ENCODE results near the gene ANGPTL1. TPM values are rescaled to one million over a fixed set of nuclear protein-coding genes. Genes with fewer than 3 reads are reported as not detected.

ANGPTL1 gene
- total and polyA plus RNA-seq, 4 donors, result 0.93 to 11.2 (median 4.1) TPM

DNA sequence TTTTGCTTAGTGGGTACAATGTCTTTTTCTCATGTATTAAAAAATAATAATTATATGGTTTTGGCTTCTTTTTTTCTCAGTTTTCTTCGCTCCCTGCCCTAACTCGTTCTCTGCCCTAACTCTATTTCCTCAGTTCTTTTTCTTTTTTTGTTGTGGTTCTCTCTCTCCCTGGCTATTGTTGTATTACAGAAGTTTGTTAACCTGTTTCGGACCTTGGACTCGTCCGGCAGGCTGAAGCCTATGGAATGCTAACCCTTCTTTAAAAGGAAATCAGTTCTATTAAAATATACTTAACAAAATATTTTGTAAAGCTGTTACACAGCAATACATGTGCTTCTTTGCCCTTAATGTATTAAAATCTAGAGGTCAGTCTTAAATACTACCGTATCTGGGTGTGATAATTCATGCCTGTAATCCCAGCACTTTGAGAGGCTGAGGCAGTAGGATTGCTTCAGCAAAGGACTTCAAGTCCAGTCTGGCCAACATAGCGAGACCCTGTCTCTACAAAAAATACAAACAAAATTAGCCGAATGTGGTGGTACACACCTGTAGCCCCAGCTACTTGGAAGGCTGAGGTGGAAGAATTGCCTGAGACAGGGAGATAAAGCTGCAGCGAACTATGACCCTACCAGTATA lies 64.1 kb downstream of the ANGPTL1 start:
- Histone ChIP-seq H3K27me3 (ENCODE audit: control insufficient read depth in 4 of 4, insufficient read depth in 4 of 4, low read length in 3 of 4) (no peaks in the 10 kb centered on the region), H3K9ac (ENCODE audit: low read depth in 1 of 2, low read length in 2 of 2) (no peak overlapping the region), H3K4me1 (ENCODE audit: control insufficient read depth in 4 of 4, insufficient read depth in 4 of 4, low read length in 3 of 4) (no peaks in the 10 kb centered on the region), H3K4me3 (ENCODE audit: low read depth in 1 of 3, low read length in 3 of 3) (no peak overlapping the region), H3K9me3 (ENCODE audit: control insufficient read depth in 4 of 4, low read length in 3 of 4) (no peaks in the 10 kb centered on the region), H3K36me3 (ENCODE audit: control insufficient read depth in 4 of 4, insufficient read depth in 3 of 4, low read depth in 1 of 4, low read length in 3 of 4) (peaks cover 0 to 9% (median 7%) of the 10 kb centered on the region in 4 donors), H3K27ac (ENCODE audit: low read depth in 1 of 2, low read length in 2 of 2) (no peak overlapping the region)
- DNase-seq (ENCODE audit: low spot score), result no peak
- no peak for TF ChIP-seq EGR1 (IDR thresholded peaks at IDR 0.05; ENCODE audit: low read depth in 2 of 2)
- TF ChIP-seq HNF4G (IDR thresholded peaks at IDR 0.05), result no peak
- no peak for TF ChIP-seq NR2F2 (IDR thresholded peaks at IDR 0.05)
- TF ChIP-seq, protein P1, sequence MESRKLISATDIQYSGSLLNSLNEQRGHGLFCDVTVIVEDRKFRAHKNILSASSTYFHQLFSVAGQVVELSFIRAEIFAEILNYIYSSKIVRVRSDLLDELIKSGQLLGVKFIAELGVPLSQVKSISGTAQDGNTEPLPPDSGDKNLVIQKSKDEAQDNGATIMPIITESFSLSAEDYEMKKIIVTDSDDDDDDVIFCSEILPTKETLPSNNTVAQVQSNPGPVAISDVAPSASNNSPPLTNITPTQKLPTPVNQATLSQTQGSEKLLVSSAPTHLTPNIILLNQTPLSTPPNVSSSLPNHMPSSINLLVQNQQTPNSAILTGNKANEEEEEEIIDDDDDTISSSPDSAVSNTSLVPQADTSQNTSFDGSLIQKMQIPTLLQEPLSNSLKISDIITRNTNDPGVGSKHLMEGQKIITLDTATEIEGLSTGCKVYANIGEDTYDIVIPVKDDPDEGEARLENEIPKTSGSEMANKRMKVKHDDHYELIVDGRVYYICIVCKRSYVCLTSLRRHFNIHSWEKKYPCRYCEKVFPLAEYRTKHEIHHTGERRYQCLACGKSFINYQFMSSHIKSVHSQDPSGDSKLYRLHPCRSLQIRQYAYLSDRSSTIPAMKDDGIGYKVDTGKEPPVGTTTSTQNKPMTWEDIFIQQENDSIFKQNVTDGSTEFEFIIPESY (IDR thresholded peaks at IDR 0.05), result no peak
- TF ChIP-seq, protein P2, sequence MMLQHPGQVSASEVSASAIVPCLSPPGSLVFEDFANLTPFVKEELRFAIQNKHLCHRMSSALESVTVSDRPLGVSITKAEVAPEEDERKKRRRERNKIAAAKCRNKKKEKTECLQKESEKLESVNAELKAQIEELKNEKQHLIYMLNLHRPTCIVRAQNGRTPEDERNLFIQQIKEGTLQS (IDR thresholded peaks at IDR 0.05), result no peak
- peak in 1 of 2 donors; percentile 57 for TF ChIP-seq HNF4A (conservative IDR thresholded peaks at IDR 0.05)
- WGBS, result 93% methylated on average over 9 of the region's 9 CpGs

DNA sequence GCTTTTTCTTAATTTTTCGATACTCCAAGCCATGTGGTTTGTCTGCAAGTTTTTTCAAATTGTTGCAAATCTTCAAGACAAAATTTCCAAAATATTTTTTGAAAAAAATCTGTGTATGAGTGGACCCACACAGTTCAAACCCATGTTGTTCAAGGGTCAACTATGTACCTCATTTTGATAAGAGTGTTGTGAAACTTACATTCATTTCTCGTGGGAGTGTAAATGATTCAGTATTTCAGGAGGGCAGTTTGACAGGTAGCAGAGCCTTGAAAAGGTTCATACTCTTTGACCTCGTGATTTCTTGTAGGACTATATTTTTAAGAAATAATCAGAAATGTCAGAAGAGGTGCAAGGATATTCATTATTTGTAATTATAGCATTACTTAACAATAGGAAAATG lies 68.0 kb downstream of the ANGPTL1 start:
- H3K27ac ChIP-seq (ENCODE audit: low read depth in 1 of 2, low read length in 2 of 2), result no peak overlapping the region
- no peak overlapping the region for H3K4me3 ChIP-seq (ENCODE audit: low read depth in 1 of 3, low read length in 3 of 3)
- TF ChIP-seq HNF4A (conservative IDR thresholded peaks at IDR 0.05) (no peak), FOXA2 (IDR thresholded peaks at IDR 0.05) (no peak), SP1 (IDR thresholded peaks at IDR 0.05) (no peak), YY1 (IDR thresholded peaks at IDR 0.05) (no peak), GABPA (IDR thresholded peaks at IDR 0.05 in 1 of 2, conservative IDR thresholded peaks at IDR 0.05 in 1 of 2) (no peak), TAF1 (conservative IDR thresholded peaks at IDR 0.05) (no peak)
- TF ChIP-seq, protein P3, sequence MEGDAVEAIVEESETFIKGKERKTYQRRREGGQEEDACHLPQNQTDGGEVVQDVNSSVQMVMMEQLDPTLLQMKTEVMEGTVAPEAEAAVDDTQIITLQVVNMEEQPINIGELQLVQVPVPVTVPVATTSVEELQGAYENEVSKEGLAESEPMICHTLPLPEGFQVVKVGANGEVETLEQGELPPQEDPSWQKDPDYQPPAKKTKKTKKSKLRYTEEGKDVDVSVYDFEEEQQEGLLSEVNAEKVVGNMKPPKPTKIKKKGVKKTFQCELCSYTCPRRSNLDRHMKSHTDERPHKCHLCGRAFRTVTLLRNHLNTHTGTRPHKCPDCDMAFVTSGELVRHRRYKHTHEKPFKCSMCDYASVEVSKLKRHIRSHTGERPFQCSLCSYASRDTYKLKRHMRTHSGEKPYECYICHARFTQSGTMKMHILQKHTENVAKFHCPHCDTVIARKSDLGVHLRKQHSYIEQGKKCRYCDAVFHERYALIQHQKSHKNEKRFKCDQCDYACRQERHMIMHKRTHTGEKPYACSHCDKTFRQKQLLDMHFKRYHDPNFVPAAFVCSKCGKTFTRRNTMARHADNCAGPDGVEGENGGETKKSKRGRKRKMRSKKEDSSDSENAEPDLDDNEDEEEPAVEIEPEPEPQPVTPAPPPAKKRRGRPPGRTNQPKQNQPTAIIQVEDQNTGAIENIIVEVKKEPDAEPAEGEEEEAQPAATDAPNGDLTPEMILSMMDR (IDR thresholded peaks at IDR 0.05; ENCODE audit: low read depth, low read length, missing input control), result no peak
- H3K36me3 ChIP-seq (ENCODE audit: control insufficient read depth in 4 of 4, insufficient read depth in 3 of 4, low read depth in 1 of 4, low read length in 3 of 4), result peaks cover 0 to 11% (median 6%) of the 10 kb centered on the region in 4 donors
- no peak overlapping the region for H3K9ac ChIP-seq (ENCODE audit: low read depth in 1 of 2, low read length in 2 of 2)
- peaks cover 0 to 2% (median 0%) of the 10 kb centered on the region in 4 donors for H3K9me3 ChIP-seq (ENCODE audit: control insufficient read depth in 4 of 4, low read length in 3 of 4)
- whole genome bisulfite sequencing, result 64% methylated on average over 3 of the region's 3 CpGs
- no peaks in the 10 kb centered on the region for H3K27me3 ChIP-seq (ENCODE audit: control insufficient read depth in 4 of 4, insufficient read depth in 4 of 4, low read length in 3 of 4)
- no peak for DNase-seq (ENCODE audit: low spot score)
- no peaks in the 10 kb centered on the region for H3K4me1 ChIP-seq (ENCODE audit: control insufficient read depth in 4 of 4, insufficient read depth in 4 of 4, low read length in 3 of 4)

Other genes with a start within 250 kb of the ANGPTL1 start
- gene RALGPS2, start 145.8 kb downstream of the ANGPTL1 start, total RNA-seq, result 10 to 100 TPM; 21.3 to 39.2 TPM
- 10 to 100 TPM in 1 of 2 donors, 1 to 10 TPM in 1; 8.1 to 12.5 TPM for gene RALGPS2, start 145.8 kb downstream of the ANGPTL1 start, polyA plus RNA-seq
- gene FAM20B, start 154.8 kb upstream of the ANGPTL1 start, total RNA-seq, result 10 to 100 TPM; 19.1 to 39.8 TPM
- 1 to 10 TPM; 3.1 to 8.0 TPM for gene FAM20B, start 154.8 kb upstream of the ANGPTL1 start, polyA plus RNA-seq
- 10 to 100 TPM; 21.1 to 31.0 TPM for gene TOR3A, start 211.0 kb upstream of the ANGPTL1 start, total RNA-seq
- 10 to 100 TPM; 14.3 to 25.9 TPM for gene TOR3A, start 211.0 kb upstream of the ANGPTL1 start, polyA plus RNA-seq